Caco-2 (cell line): ENCODE measurements around the gene CD226. TPM values are rescaled to one million over a fixed set of nuclear protein-coding genes. Genes with fewer than 3 reads are reported as not detected.

Experiments used
- BruUV-seq: library from RNA; stranded (reverse); fragments of 400-500 nt; replicated peaks from 2 replicates; lab custom pipeline; 2021; lab: Mats Ljungman, UMichigan
- CTCF ChIA-PET: fragments of 300-600 bp; sonication (Branson Sonifier 250); formaldehyde crosslinking; loops from one replicate; lab custom pipeline; 2022; ENCODE audit warnings: antibody characterized with exemption; lab: Charles Lee
- POLR2A ChIA-PET: fragments of 300-600 bp; sonication (Branson Sonifier 250); formaldehyde crosslinking; loops from one replicate; lab custom pipeline; 2022; ENCODE audit warnings: antibody characterized with exemption; lab: Charles Lee
- DNase-seq, 2 experiments: peaks; one replicate each; pipeline versions ENCODE4 v3.0.0 to v3.0.0-alpha.2; 2020 to 2022
- H3K27me3 ChIP-seq: replicated peaks from 2 replicates; pipeline ENCODE4 v1.6.0; 2011; ENCODE audit warnings: low read length; ENCODE audit not compliant: control insufficient read depth, insufficient read depth
- H3K36me3 ChIP-seq: 2 replicates; pipeline ENCODE4 v1.5.1; 2011; ENCODE audit warnings: low read length; ENCODE audit not compliant: control insufficient read depth, insufficient read depth
- H3K4me1 ChIP-seq: fragments of 250-450 bp; sonication (Bioruptor Pico); 2 replicates; pipeline ENCODE4 v1.5.1; 2020; ENCODE audit warnings: mild to moderate bottlenecking
- H3K4me3 ChIP-seq: 2 replicates; pipeline ENCODE4 v1.5.1; 2011; ENCODE audit warnings: low read depth, mild to moderate bottlenecking, control low read depth, low read length
- H3K9me3 ChIP-seq: fragments of 250-450 bp; sonication (Bioruptor Pico); 2 replicates; pipeline ENCODE4 v1.5.1; 2020; ENCODE audit warnings: mild to moderate bottlenecking, moderate library complexity
- H3K27ac Mint-ChIP-seq: one replicate; pipeline ENCODE4 v1.8.0; 2022; ENCODE audit warnings: mixed read lengths; ENCODE audit not compliant: unreplicated experiment
- H3K27me3 Mint-ChIP-seq: one replicate; pipeline ENCODE4 v1.8.0; 2022; ENCODE audit warnings: mixed read lengths; ENCODE audit not compliant: insufficient read depth, unreplicated experiment
- H3K36me3 Mint-ChIP-seq: one replicate; pipeline ENCODE4 v1.8.0; 2022; ENCODE audit warnings: mild to moderate bottlenecking, mixed read lengths; ENCODE audit not compliant: insufficient read depth, unreplicated experiment
- H3K4me1 Mint-ChIP-seq: one replicate; pipeline ENCODE4 v1.8.0; 2022; ENCODE audit warnings: low read depth, mixed read lengths; ENCODE audit not compliant: unreplicated experiment
- H3K4me3 Mint-ChIP-seq: one replicate; pipeline ENCODE4 v1.8.0; 2022; ENCODE audit warnings: mild to moderate bottlenecking, moderate library complexity, mixed read lengths; ENCODE audit not compliant: unreplicated experiment
- H3K9me3 Mint-ChIP-seq: one replicate; pipeline ENCODE4 v1.8.0; 2022; ENCODE audit warnings: mixed read lengths; ENCODE audit not compliant: unreplicated experiment
- intact Hi-C: fragments of 100-400 bp; cut with micrococcal nuclease; formaldehyde crosslinking; loops from one replicate; pipeline ENCODE4 v1.10.0; 2022; ENCODE audit not compliant: unreplicated experiment
- total RNA-seq: library from RNA; stranded (reverse); gene quantifications from 2 replicates; pipeline ENCODE4 v1.2.3, GENCODE V29; 2022
- TF ChIP-seq, protein P1 (sequence below), 2 experiments: fragments of 200-600 bp in 1 of 2; IDR thresholded peaks; 1 replicate in 1 of 2; 2 replicates in 1 of 2; pipeline versions ENCODE4 v1.5.1 to v1.8.0; 2011 to 2022; ENCODE audit warnings: antibody characterized with exemption in 1 of 2, control low read depth in 1 of 2, inconsistent platforms in 1 of 2, low read depth in 1 of 2, low read length in 1 of 2, mild to moderate bottlenecking in 1 of 2, moderate library complexity in 1 of 2; ENCODE audit not compliant: insufficient read depth in 1 of 2, severe bottlenecking in 1 of 2, unreplicated experiment in 1 of 2

CD226 gene
- total RNA-seq, 1 experiment from 2014 or later = 0.02 TPM

DNA sequence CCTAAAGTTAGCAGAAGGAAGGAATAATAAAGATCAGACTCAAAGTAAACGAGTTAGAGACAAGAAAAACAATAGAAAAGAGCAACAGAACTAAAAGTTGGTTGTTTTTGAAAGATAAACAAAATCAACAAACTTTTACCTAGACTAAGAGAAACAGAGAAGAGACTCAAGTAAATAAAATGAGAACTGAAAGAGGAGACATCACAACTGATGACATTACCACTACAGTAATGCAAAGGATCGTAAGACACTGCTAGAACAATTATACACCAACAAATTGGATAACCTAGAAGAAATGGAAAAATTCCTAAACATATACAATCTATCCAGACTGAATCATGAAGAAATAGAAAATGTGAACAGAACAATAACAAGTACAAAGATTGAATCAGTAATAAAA, 139.3 kb downstream of the CD226 start:
- TF ChIP-seq, protein P1, sequence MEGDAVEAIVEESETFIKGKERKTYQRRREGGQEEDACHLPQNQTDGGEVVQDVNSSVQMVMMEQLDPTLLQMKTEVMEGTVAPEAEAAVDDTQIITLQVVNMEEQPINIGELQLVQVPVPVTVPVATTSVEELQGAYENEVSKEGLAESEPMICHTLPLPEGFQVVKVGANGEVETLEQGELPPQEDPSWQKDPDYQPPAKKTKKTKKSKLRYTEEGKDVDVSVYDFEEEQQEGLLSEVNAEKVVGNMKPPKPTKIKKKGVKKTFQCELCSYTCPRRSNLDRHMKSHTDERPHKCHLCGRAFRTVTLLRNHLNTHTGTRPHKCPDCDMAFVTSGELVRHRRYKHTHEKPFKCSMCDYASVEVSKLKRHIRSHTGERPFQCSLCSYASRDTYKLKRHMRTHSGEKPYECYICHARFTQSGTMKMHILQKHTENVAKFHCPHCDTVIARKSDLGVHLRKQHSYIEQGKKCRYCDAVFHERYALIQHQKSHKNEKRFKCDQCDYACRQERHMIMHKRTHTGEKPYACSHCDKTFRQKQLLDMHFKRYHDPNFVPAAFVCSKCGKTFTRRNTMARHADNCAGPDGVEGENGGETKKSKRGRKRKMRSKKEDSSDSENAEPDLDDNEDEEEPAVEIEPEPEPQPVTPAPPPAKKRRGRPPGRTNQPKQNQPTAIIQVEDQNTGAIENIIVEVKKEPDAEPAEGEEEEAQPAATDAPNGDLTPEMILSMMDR (IDR thresholded peaks at IDR 0.05; ENCODE audit: insufficient read depth in 1 of 2, low read depth in 1 of 2, low read length in 1 of 2, severe bottlenecking in 1 of 2, unreplicated experiment in 1 of 2) = no peak
- Mint-ChIP-seq H3K27ac (no peak overlapping the region), H3K9me3 (peaks cover 17% of the 10 kb centered on the region), H3K27me3 (no peaks in the 10 kb centered on the region), H3K4me3 (no peak overlapping the region), H3K4me1 (peaks cover 8% of the 10 kb centered on the region), H3K36me3 (no peaks in the 10 kb centered on the region)
- no peaks in the 10 kb centered on the region for H3K27me3 ChIP-seq
- no peaks in the 10 kb centered on the region for H3K36me3 ChIP-seq
- POLR2A ChIA-PET = no interaction called here
- BruUV-seq = no TSS peak
- no peaks in the 10 kb centered on the region for H3K9me3 ChIP-seq
- DNase-seq = no peak
- CTCF ChIA-PET = no interaction called here
- H3K4me3 ChIP-seq = no peak overlapping the region
- intact Hi-C loops = no loop called here
- no peaks in the 10 kb centered on the region for H3K4me1 ChIP-seq

DNA sequence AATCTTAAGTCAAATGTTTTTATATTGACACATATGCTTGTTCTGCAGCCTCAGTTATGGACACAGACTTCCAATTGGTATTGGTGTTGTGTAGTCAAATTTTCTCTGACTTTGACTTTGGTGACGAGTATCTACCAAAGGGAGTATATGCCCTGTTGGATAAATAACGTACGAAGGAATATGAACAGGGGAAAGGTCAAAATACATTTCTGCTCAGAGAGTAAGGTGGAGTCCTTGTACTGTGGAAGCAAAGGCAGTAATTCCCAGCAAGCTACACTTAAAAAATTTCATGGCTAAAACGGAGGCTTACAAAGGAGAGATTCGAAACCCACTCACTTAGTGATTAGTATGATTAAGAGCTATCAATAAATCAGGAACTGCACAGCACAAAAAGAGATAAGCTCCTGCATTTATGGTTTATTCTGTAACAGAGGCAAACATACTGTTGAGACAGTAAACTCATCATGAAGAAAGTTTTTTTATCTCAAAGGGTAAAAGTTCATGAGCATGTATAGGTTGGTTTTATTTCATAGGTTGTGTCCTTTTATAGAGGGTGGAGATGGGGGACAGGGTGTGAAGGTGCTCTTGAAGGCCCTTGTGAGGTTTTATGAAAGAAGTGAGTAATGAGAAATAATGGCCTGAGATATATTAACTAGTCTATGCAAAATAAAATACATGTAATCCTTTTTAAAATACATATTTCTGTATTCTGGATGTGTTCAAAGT, 142.7 kb downstream of the CD226 start:
- POLR2A ChIA-PET = no interaction called here
- no peak for DNase-seq
- no peaks in the 10 kb centered on the region for H3K9me3 ChIP-seq
- Mint-ChIP-seq H3K9me3 (peaks cover 10% of the 10 kb centered on the region), H3K36me3 (no peaks in the 10 kb centered on the region), H3K4me3 (no peak overlapping the region), H3K4me1 (peaks cover 8% of the 10 kb centered on the region), H3K27ac (no peak overlapping the region), H3K27me3 (no peaks in the 10 kb centered on the region)
- intact Hi-C loops = no loop called here
- no peaks in the 10 kb centered on the region for H3K27me3 ChIP-seq
- H3K4me1 ChIP-seq = no peaks in the 10 kb centered on the region
- no TSS peak for BruUV-seq
- no peak overlapping the region for H3K4me3 ChIP-seq
- CTCF ChIA-PET = no interaction called here
- no peaks in the 10 kb centered on the region for H3K36me3 ChIP-seq
- TF ChIP-seq, protein P1 (IDR thresholded peaks at IDR 0.05; ENCODE audit: insufficient read depth in 1 of 2, low read depth in 1 of 2, low read length in 1 of 2, severe bottlenecking in 1 of 2, unreplicated experiment in 1 of 2) = no peak
